Activated T-cell treated with anti-CD3 and anti-CD28 coated beads, Interleukin-2, amount 50 U/mL, for 4 hours (primary cell): Measurements from ENCODE around the gene ZNF236. TPM values are rescaled to one million over a fixed set of nuclear protein-coding genes. Genes with fewer than 3 reads are reported as not detected.
"Not testable (repeated sequence)": the region's sequence is repeated elsewhere in the genome, so short reads cannot be mapped to it uniquely, and the experiment has no call there.

Source experiments
- ATAC-seq, 2 donors: fragments of 200-7000 bp; cut with Tn5 transposase; one replicate each; pipeline ENCODE4 v1.10.0; 2021
- DNase-seq: peaks from one replicate; pipeline ENCODE4 v3.0.0-alpha.2; 2020
- H3K27me3 Mint-ChIP-seq: one replicate; pipeline ENCODE4 v1.8.0; 2021; ENCODE audit warnings: low read depth, mixed read lengths
- H3K36me3 Mint-ChIP-seq: one replicate; pipeline ENCODE4 v1.8.0; 2022; ENCODE audit warnings: mixed read lengths; ENCODE audit not compliant: insufficient read depth
- H3K4me1 Mint-ChIP-seq: one replicate; pipeline ENCODE4 v1.8.0; 2021; ENCODE audit warnings: low read depth, mixed read lengths
- H3K4me3 Mint-ChIP-seq: one replicate; pipeline ENCODE4 v1.8.0; 2021; ENCODE audit warnings: mild to moderate bottlenecking, moderate library complexity, mixed read lengths
- H3K9me3 Mint-ChIP-seq: one replicate; pipeline ENCODE4 v1.8.0; 2021; ENCODE audit warnings: mixed read lengths
- total RNA-seq, 3 donors: library from RNA; stranded (reverse); gene quantifications; one replicate each; pipeline ENCODE4 v1.2.1, GENCODE V29; 2021

ZNF236 gene
- total RNA-seq, 3 donors from 2014 or later = 13.9 to 16.6 (median 15.5) TPM

DNA sequence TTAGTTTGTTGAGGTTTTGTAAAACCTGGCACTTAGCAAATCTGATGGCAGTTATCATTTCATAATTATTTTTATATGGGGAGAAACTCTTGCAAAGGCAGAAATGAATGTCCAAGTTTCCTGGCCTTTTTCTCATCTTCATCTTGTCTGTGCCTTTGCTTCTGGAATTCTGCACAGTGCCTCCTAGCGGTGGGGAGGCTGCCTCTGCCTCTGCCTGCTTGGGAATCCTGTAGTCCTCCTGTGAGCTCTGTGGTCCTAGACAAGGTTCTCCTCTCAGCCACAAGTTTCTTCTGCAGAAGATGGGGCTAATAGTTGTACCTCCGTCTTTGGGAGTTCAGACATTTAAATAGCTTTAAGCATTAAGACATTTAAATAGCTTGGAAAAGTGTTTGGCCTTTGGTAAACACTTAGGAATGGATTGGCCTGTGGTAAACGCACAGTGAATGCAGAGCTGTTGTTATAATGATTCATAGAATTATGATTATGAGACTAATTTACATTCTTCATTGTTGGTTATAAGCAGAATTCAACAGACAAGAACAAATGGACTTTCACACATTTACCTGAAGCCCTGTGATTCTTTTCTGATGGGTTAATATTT is 101.2 kb downstream of the ZNF236 start:
- Mint-ChIP-seq H3K27me3 (no peaks in the 10 kb centered on the region), H3K36me3 (peaks cover 68% of the 10 kb centered on the region), H3K4me1 (peaks cover 15% of the 10 kb centered on the region), H3K4me3 (no peak overlapping the region), H3K9me3 (no peaks in the 10 kb centered on the region)
- ATAC-seq = no peak
- no peak for DNase-seq

DNA sequence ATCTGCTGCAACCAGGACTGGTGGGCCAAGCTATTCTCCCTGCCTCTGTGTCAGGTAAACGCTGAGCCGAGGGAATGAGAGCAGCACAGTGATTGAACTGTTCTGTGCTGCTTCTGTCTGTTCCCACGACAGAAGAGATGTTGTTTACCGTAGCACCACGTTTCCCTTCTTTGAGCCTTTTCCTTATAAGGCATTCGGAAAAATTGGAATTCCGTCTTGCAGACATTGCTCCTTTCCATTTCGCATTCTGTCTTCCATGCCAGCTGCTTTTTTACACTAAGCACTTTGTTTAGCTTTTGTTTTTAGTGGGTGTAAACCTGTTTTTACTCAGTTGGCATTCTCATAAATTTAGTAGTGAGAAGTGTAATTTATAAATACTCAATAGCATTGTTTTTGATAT is 103.1 kb downstream of the ZNF236 start:
- H3K36me3 Mint-ChIP-seq = peaks cover 68% of the 10 kb centered on the region
- H3K9me3 Mint-ChIP-seq = no peaks in the 10 kb centered on the region
- H3K4me3 Mint-ChIP-seq = no peak overlapping the region
- H3K27me3 Mint-ChIP-seq = no peaks in the 10 kb centered on the region
- H3K4me1 Mint-ChIP-seq = peaks cover 15% of the 10 kb centered on the region
- no peak for ATAC-seq
- DNase-seq = no peak

DNA sequence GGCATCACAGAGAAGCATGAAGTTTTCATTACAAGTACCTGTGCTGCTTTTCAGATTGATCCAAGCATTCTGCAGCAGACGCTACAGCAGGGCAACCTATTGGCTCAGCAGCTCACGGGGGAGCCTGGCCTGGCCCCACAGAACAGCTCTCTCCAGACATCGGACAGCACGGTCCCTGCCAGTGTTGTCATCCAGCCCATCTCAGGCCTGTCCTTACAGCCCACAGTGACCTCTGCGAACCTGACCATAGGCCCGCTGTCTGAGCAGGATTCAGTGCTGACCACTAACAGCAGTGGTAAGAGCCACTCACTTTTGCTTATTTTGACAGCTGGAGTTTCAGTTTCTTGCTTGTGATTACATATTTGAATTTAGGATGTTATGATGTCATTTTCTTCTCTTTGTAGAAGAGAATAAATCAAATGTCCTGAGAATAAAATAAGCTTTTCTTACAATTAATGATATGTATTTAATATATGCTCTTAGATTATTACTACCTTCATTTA is 104.9 kb downstream of the ZNF236 start:
- Mint-ChIP-seq H3K4me3 (no peak overlapping the region), H3K9me3 (no peaks in the 10 kb centered on the region), H3K4me1 (peaks cover 1% of the 10 kb centered on the region), H3K36me3 (peaks cover 61% of the 10 kb centered on the region), H3K27me3 (no peaks in the 10 kb centered on the region)
- no peak for DNase-seq
- ATAC-seq = no peak

DNA sequence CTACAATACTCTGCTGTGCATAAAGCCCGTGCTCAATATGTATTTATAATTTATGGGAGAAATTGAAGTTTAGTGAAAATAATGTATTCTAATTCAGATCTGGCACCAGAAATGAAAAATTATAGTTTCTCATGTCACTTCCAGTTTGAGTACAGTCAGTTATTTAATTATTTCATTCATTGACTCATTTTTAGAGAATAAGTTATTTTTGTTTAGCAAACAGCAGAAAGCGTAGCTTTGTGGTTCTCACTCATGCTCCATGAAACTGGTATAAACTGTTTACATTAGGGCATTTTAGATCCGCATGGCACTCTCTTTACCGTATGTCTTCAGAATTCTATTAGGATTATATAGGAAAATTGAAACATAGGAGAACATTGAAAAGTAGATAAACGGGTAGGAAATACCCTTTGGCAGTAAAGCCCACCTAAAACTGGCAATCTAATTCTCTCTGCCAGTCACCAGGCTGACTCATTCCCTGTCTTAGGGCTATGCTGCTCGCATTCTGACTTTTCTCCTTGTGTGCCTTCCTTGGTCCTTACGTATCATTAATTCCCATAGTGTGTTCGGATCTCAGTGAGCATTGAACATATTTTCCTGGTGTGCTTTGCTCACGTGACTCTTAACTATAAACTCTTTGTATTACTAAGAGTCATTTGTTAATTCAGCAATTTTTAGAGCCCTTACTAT is 106.0 kb downstream of the ZNF236 start:
- H3K36me3 Mint-ChIP-seq = peaks cover 62% of the 10 kb centered on the region
- no peak for DNase-seq
- ATAC-seq = no peak

DNA sequence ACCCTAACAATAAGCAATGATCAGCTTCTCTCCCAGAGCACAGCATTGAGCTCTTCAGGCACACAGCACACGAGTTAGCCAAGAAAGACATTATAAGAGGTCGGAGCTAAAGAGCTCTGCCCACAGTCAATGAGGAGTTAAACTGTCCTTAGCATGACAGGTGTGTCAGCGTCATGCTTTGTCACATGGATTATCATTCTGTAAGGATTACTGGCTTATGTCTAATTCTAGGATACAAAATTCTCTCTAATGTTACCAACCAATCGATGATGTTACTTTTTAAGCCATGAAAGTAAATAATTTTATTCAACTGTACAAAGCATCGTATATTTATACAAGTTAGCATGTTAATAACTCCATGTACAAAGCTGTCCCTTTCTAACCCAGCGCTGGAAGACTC is 108.8 kb downstream of the ZNF236 start:
- no peak overlapping the region for H3K4me3 Mint-ChIP-seq
- H3K9me3 Mint-ChIP-seq = no peaks in the 10 kb centered on the region
- DNase-seq (no peak), ATAC-seq (no peak)
- peaks cover 49% of the 10 kb centered on the region for H3K36me3 Mint-ChIP-seq
- H3K4me1 Mint-ChIP-seq = peaks cover 2% of the 10 kb centered on the region
- no peaks in the 10 kb centered on the region for H3K27me3 Mint-ChIP-seq

More for the DNA sequence above, 106.0 kb downstream of the ZNF236 start:
- no peak overlapping the region for H3K4me3 Mint-ChIP-seq
- no peaks in the 10 kb centered on the region for H3K27me3 Mint-ChIP-seq
- peaks cover 2% of the 10 kb centered on the region for H3K4me1 Mint-ChIP-seq
- H3K9me3 Mint-ChIP-seq = no peaks in the 10 kb centered on the region

DNA sequence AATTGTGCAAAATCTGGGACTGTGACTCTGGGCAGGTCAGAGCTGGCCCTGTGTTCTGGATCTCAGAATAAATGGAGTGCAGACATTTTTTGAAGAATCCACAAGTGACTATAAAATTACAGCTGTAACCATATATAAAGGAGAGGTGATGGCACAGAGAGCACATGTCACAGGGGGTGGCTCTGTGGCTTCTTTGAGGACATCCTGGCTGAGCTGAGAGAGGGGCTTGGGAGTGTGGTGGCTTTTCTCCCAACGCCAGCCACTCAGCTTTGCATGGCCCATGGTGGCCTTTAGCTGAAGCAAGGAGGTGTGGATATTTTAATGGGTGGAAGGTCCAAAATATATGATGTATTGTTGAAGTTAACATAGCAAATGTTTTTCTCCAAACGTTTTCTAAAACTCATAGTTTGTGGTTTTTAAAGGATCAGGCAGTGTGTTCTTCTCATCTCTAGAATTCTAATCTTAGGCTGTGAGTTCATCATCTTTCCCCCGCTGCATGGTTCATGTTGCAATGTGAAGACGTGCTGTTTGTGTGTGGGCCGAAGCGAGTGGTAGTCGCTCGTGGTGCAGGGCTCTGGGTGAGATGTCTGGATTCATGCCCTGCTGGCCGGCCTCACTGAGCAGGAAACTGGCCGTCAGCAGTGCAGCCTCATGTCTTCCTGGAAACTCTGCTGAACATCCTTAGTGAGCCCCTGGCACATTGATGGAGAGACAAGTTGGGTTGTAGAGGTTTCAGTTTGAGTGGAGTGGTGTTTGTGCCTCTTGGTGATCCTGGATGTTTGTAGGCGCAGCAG is 109.9 kb downstream of the ZNF236 start:
- ATAC-seq (no peak), DNase-seq (no peak)
- H3K27me3 Mint-ChIP-seq = no peaks in the 10 kb centered on the region
- H3K4me1 Mint-ChIP-seq = peaks cover 2% of the 10 kb centered on the region
- H3K9me3 Mint-ChIP-seq = no peaks in the 10 kb centered on the region
- no peak overlapping the region for H3K4me3 Mint-ChIP-seq
- peaks cover 54% of the 10 kb centered on the region for H3K36me3 Mint-ChIP-seq

DNA sequence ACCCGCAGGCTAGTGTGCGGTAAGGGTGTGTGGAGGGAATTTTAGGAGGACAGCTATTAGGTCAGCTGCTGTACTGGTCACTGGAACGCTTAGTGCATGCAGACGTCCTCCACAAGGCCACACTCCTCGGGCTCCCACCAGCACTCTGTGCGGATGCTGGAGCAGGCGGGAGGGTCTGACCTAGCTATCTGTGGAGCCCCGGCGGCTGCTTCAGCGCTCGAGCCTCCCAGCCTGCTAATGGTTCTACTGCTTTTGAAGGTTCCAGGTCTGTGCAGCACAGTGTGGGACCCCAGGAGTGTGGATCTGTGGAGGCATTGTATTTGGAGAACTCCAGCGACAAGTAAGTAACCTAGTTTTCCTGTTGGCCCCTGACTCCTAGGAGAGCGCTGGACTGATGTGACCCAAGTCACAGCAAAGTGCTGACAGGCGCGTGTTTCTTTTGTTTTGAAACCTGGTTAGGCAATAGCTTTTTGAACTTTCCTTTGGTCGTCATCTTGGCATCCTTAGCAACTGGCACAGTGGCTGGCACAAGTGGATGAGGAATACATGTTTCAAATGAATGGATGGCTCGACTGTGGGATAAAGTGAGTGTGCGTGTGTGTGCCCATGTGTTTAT is 113.5 kb downstream of the ZNF236 start:
- no peak overlapping the region for H3K4me3 Mint-ChIP-seq
- ATAC-seq (no peak), DNase-seq (no peak)
- peaks cover 2% of the 10 kb centered on the region for H3K4me1 Mint-ChIP-seq
- peaks cover 46% of the 10 kb centered on the region for H3K36me3 Mint-ChIP-seq
- H3K27me3 Mint-ChIP-seq = no peaks in the 10 kb centered on the region
- no peaks in the 10 kb centered on the region for H3K9me3 Mint-ChIP-seq

DNA sequence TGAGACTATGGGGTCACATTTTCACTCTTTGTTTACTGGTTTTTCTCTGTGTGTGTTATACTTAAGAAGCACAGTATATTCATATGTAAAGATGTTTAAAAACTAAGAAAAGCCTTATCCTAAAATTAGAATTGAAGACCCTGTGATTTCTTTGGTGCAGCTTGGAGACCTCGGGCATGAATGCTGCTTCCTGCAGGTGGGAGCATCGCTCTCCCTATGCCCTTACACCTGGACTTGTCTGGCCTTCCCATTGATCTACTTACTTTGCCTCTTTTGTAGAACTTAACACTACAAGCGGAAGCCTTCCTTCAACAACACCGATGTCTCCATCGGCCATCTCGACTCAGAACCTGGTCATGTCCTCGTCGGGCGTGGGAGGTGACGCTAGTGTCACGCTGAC is 114.5 kb downstream of the ZNF236 start:
- DNase-seq (no peak), ATAC-seq (no peak)
- Mint-ChIP-seq H3K36me3 (peaks cover 44% of the 10 kb centered on the region), H3K4me3 (no peak overlapping the region), H3K27me3 (no peaks in the 10 kb centered on the region), H3K4me1 (peaks cover 2% of the 10 kb centered on the region), H3K9me3 (no peaks in the 10 kb centered on the region)

DNA sequence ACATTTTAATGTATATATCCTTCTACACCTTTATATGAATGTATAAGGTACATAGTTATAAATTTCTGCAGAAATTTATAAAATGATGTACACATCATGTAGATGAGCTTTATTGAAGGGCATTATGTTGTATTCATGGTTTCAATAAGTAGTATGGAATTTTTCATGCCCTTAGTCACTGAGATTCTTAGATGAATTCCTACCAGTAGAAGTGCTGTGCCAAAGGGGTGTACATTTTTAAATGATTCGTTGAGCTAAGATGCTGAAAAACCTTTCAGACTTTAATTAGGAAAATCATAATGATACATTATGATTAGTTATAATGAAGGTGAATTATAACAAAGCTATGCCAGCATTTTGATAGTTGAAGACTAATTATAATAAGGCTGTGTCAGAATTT is 115.2 kb downstream of the ZNF236 start:
- Mint-ChIP-seq H3K9me3 (no peaks in the 10 kb centered on the region), H3K4me3 (no peak overlapping the region), H3K36me3 (peaks cover 40% of the 10 kb centered on the region), H3K4me1 (no peaks in the 10 kb centered on the region), H3K27me3 (no peaks in the 10 kb centered on the region)
- ATAC-seq (no peak), DNase-seq (no peak)

DNA sequence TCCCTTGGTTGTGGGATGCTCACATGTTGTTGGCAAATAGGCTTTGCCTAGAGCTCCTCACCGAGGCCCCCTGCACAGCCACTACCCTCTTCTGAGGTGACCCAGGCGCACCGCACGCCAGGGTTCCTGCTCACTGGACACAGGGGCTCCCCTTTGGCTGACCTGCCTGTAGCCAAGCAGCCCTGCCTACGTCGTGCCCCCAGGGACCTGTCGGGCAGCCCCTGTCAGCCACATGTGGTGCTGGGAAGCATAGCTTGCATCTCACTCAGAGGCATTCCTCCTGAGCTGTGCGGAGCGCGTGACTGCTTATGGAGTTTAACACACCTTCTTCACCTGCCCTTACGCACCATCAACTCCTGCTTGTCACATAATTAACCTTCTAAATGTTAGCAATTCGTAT is 116.3 kb downstream of the ZNF236 start:
- ATAC-seq (no peak), DNase-seq (no peak)
- Mint-ChIP-seq H3K4me1 (no peaks in the 10 kb centered on the region), H3K27me3 (no peaks in the 10 kb centered on the region), H3K9me3 (no peaks in the 10 kb centered on the region), H3K36me3 (peaks cover 38% of the 10 kb centered on the region), H3K4me3 (no peak overlapping the region)

DNA sequence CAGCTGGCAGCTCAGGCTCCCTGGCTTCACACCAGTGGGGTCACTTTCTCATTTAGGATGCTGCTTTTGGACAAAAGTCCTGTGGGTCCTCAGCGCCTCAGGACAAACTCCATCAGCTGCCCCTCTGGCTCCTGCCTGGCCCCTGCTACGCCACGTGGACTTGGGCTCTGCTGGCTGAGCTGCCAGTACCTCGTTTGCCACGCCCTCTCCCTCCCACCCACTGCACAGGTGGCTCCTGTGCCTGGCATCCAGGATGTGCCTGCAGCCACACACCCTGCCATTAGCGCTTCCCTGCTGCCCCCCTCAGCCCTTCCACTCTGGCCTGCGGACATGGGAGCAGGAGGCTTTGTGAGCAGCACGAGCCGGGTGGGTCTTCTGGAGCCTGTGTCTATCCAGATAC is 118.9 kb downstream of the ZNF236 start:
- DNase-seq (no peak), ATAC-seq (no peak)
- Mint-ChIP-seq H3K27me3 (no peaks in the 10 kb centered on the region), H3K9me3 (peaks cover 5% of the 10 kb centered on the region), H3K36me3 (peaks cover 37% of the 10 kb centered on the region), H3K4me3 (no peak overlapping the region), H3K4me1 (peaks cover 1% of the 10 kb centered on the region)

DNA sequence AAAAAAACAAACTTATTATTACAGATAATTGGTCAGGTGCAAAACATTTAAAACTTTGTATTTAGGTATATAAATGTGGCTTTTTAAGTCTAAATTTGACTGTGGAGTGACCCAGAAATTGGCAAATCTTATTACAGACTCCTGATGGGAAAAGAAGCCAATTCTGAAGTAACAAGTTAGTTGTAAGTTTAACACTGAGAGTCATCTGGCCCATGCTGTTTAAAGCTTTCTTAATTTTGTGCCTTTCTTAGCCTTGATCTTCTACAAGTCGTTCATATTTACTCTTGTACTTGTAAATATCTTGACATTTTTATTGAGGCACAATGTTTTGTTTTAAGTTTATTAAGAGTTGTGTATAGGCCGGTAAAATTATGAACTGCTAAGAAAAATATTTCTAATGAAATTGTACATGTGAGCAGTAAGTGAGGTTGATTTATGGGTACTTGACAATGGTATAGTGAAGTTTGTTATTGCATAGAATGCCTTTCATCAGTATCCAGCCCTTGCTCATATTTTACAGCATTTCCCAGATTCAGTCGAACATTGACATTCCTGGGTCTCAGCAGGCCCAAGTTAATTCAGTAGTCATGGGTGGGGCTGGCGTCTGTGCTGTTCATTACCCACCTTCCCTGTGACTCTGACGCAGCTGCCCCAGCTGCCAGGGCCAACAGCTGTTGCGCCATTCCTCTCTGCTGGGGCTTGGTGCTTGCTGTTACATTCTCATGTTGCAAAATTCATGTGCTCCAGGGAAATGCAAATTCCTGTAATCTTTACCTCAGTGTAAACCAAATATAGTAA is 121.4 kb downstream of the ZNF236 start:
- peaks cover 41% of the 10 kb centered on the region for H3K36me3 Mint-ChIP-seq
- no peak overlapping the region for H3K4me3 Mint-ChIP-seq
- no peaks in the 10 kb centered on the region for H3K27me3 Mint-ChIP-seq
- peaks cover 19% of the 10 kb centered on the region for H3K4me1 Mint-ChIP-seq
- no peak for ATAC-seq
- no peak for DNase-seq
- peaks cover 5% of the 10 kb centered on the region for H3K9me3 Mint-ChIP-seq

DNA sequence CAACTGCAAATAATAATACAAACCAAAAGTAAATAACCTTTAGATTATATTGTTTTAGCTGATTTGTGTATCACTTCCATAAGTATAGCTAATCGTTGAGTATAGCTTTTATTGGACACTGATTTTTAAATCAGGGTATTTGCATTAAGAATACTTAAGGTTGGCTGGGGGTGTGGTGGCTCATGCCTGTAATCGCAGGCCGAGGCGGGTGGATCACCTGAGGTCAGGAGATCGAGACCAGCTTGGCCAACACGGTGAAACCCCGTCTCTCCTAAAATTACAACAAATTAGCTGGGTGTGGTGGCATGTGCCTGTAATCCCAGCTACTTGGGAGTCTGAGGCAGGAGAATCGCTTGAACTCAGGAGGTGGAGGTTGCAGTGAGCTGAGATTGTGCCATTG is 122.0 kb downstream of the ZNF236 start:
- not testable (repeated sequence) for H3K9me3 Mint-ChIP-seq, H3K27me3 Mint-ChIP-seq

DNA sequence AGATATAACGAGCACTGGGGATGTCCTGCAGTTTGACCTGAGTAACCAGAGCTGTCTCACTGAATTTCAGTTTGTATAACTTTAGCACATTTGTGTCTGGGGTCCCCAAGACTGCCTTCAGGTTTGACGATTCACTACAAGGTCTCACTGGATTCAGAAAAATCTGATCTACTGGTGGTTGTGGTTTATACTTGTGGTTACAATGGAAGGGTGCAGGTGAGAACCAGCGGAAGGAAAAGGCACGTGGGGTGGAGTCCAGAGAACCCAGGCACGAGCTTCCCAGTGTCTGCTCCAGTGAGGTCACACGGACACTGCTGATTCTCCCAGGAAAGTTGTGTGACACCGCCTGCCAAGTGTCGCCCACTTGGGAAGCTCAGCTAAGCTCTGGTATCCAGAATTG is 126.0 kb downstream of the ZNF236 start:
- peaks cover 34% of the 10 kb centered on the region for H3K4me1 Mint-ChIP-seq
- H3K4me3 Mint-ChIP-seq = no peak overlapping the region
- DNase-seq (no peak), ATAC-seq (no peak)
- H3K27me3 Mint-ChIP-seq = no peaks in the 10 kb centered on the region
- H3K9me3 Mint-ChIP-seq = peaks cover 5% of the 10 kb centered on the region
- peaks cover 53% of the 10 kb centered on the region for H3K36me3 Mint-ChIP-seq

More for the DNA sequence above, 122.0 kb downstream of the ZNF236 start:
- not testable (repeated sequence) for ATAC-seq, DNase-seq, H3K4me3 Mint-ChIP-seq
- Mint-ChIP-seq H3K4me1 (peaks cover 21% of the 10 kb centered on the region), H3K36me3 (peaks cover 41% of the 10 kb centered on the region)
